Right cardiac atrium (tissue), 5 donors: ENCODE measurements around the gene IQCF5. TPM values are rescaled to one million over a fixed set of nuclear protein-coding genes. Genes with fewer than 3 reads are reported as not detected.

Experiments used
- polyA plus RNA-seq: library from polyadenylated mRNA; stranded (reverse); fragments of 200-250 nt; gene quantifications from one replicate; pipeline ENCODE4 v1.2.3, GENCODE V29; 2013
- total RNA-seq, 4 donors: library from RNA; stranded (reverse); fragmentation: NEBNext Ultra II Directional; extraction: Animal tissue kit (Norgen Biotek cat#: 25700); gene quantifications; one replicate each; pipeline ENCODE4 v1.2.1, GENCODE V29; 2021
- donor health status: healthy with polysubstance abuse.
- donor health status: DM: no; HTN: yes; CAD: no.
- donor health status: DM: no; HTN: no; CAD: no.
- donor health status: DM: no; HTN: yes; CAD: no; lungs with severe emphysema.
- donor health status: DM: yes; HTN: yes; CAD: no.

IQCF5 gene
- total and polyA plus RNA-seq, 5 donors, result not detected

Other genes starting within 250 kb of the IQCF5 start
- 10 to 100 TPM; 37.6 to 40.2 (median 38.3) TPM for gene TEX264, start 204.3 kb downstream of the IQCF5 start, total RNA-seq
- 67.8 TPM for gene TEX264, start 204.3 kb downstream of the IQCF5 start, polyA plus RNA-seq
- gene GRM2, start 168.5 kb downstream of the IQCF5 start, total RNA-seq, result under 1 TPM; 0.06 to 0.40 (median 0.20) TPM
- 0.09 TPM for gene GRM2, start 168.5 kb downstream of the IQCF5 start, polyA plus RNA-seq
- gene IQCF6, start 96.4 kb downstream of the IQCF5 start, total RNA-seq, result not detected
- not detected for gene IQCF6, start 96.4 kb downstream of the IQCF5 start, polyA plus RNA-seq
- not detected for gene IQCF2, start 14.0 kb downstream of the IQCF5 start, total RNA-seq
- not detected for gene IQCF2, start 14.0 kb downstream of the IQCF5 start, polyA plus RNA-seq
- gene IQCF1, start 27.8 kb upstream of the IQCF5 start, total RNA-seq, result not detected
- gene IQCF1, start 27.8 kb upstream of the IQCF5 start, polyA plus RNA-seq, result not detected
- gene RRP9, start 66.3 kb upstream of the IQCF5 start, total RNA-seq, result 10 to 100 TPM in 1 of 4 donors, 1 to 10 TPM in 3; 7.0 to 13.9 (median 9.1) TPM
- gene RRP9, start 66.3 kb upstream of the IQCF5 start, polyA plus RNA-seq, result 9.4 TPM
- 10 to 100 TPM; 11.6 to 17.4 (median 12.7) TPM for gene PARP3, start 66.8 kb upstream of the IQCF5 start, total RNA-seq
- 10.3 TPM for gene PARP3, start 66.8 kb upstream of the IQCF5 start, polyA plus RNA-seq
- gene GPR62, start 79.8 kb upstream of the IQCF5 start, total RNA-seq, result 1 to 10 TPM in 1 of 4 donors, under 1 TPM in 3; 0.19 to 1.5 (median 0.54) TPM
- 0.34 TPM for gene GPR62, start 79.8 kb upstream of the IQCF5 start, polyA plus RNA-seq
- 10 to 100 TPM; 62.2 to 81.7 (median 67.9) TPM for gene PCBP4, start 91.9 kb upstream of the IQCF5 start, total RNA-seq
- 88.1 TPM for gene PCBP4, start 91.9 kb upstream of the IQCF5 start, polyA plus RNA-seq
- gene ABHD14B, start 98.4 kb upstream of the IQCF5 start, total RNA-seq, result 10 to 100 TPM; 14.8 to 23.3 (median 18.5) TPM
- gene ABHD14B, start 98.4 kb upstream of the IQCF5 start, polyA plus RNA-seq, result 22.7 TPM
- gene ABHD14A, start 99.5 kb upstream of the IQCF5 start, total RNA-seq, result 10 to 100 TPM; 19.9 to 25.9 (median 23.2) TPM
- 43.3 TPM for gene ABHD14A, start 99.5 kb upstream of the IQCF5 start, polyA plus RNA-seq
- 10 to 100 TPM; 18.4 to 27.2 (median 20.6) TPM for gene ACY1, start 107.9 kb upstream of the IQCF5 start, total RNA-seq
- gene ACY1, start 107.9 kb upstream of the IQCF5 start, polyA plus RNA-seq, result 19.6 TPM
- gene RPL29, start 120.3 kb upstream of the IQCF5 start, total RNA-seq, result 100 to 1,000 TPM; 548 to 675 (median 643) TPM
- gene RPL29, start 120.3 kb upstream of the IQCF5 start, polyA plus RNA-seq, result 1,285 TPM
- 10 to 100 TPM; 27.2 to 39.9 (median 36.2) TPM for gene DUSP7, start 181.0 kb upstream of the IQCF5 start, total RNA-seq
- 18.1 TPM for gene DUSP7, start 181.0 kb upstream of the IQCF5 start, polyA plus RNA-seq